ENCODE results near the gene SLC6A12.

DNA sequence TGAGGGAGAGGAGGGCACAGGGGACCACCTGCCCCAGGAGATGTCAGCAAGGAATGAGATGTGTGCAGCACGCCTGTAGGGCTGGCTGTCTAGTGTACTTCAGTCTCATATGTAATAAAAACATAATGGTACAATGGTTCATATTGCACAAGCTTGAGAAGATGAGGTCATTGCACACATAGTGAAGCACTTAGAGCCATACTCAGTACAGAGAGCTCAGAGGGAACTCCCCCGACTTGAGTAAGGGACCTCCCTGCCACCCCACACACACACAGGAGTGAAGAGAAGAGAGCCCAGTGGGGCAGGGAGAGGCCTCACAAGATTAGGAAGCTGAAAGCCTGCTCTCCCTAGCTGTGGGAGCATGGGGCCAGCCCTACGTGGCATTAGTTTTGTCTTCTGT, 61.5 kb downstream of the SLC6A12 start:
- TF ChIP-seq CTCF (IDR thresholded peaks at IDR 0.05; ENCODE audit: insufficient read depth, low read length) (no peak), POLR2AphosphoS5 (IDR thresholded peaks at IDR 0.05; ENCODE audit: low read depth) (no peak), REST (IDR thresholded peaks at IDR 0.05; ENCODE audit: insufficient replicate concordance, low read depth) (no peak)

All from HL-60 (cell line).